ENCODE measurements around the gene FHIP1A. TPM values are rescaled to one million over a fixed set of nuclear protein-coding genes. Genes with fewer than 3 reads are reported as not detected.

The FHIP1A gene
- polyA plus RNA-seq, 12 donors, result 6.2 to 13.7 (median 10.9) TPM; not detected in 2

DNA sequence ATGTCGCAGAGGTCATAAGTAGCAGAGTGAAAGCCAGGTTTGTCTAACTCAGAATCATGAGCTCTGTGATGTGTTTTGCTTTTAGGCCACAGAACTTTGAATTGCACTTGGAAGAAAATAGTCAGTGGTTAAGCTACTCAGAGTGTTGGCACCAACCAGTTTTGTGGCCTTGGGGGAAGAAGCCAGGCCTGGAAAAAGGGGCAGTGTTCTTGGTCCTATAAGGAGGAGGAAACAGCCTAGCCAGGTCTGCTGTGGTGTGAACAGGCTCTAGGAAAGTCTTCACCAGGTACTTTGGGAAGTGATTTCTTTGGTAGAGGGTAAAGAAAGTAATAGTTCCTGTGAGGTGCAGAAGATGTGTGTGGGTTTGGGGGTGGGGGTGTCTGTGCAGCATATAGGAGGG, 49.2 kb downstream of the FHIP1A start:
- DNase-seq, result no peak

Other genes starting within 250 kb of the FHIP1A start
- not detected for gene PRSS48, start 132.0 kb upstream of the FHIP1A start, polyA plus RNA-seq (ENCODE audit: insufficient read length in 12 of 12)
- gene SH3D19, start 83.6 kb upstream of the FHIP1A start, polyA plus RNA-seq (ENCODE audit: insufficient read length in 12 of 12), result 10 to 100 TPM in 11 of 12 donors, not detected in 1; 29.3 to 62.7 (median 39.0) TPM